ENCODE data around the gene MRAP. TPM values are rescaled to one million over a fixed set of nuclear protein-coding genes. Genes with fewer than 3 reads are reported as not detected.

Gene MRAP
- total and polyA plus RNA-seq, 3 experiments from 2014 or later = not detected

DNA sequence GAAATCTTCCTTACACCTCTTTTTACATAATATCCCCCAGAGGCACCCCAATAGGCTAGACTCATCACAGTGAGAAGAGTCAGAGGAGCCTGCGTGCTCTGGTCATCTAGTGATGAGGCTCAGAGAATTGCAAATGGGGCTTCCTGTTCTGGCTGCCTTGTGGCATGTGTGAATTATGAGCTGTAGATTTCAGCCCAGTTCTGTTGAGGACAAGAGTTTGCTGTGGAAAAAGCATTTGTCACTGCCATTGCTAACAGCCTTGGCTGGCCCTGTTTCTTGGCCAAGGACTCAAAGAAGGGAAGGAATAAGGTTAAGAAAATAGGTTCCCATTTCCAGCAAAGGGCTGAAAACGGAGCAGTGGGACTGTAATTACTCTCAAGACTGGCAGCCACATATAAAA is 30.7 kb downstream of the MRAP start:
- no peaks in the 10 kb centered on the region for H3K27me3 Mint-ChIP-seq
- Histone ChIP-seq H3K36me3 (ENCODE audit: insufficient read depth, low read length) (peaks cover 25% of the 10 kb centered on the region), H3K9me3 (ENCODE audit: low read length) (no peaks in the 10 kb centered on the region), H3K4me1 (ENCODE audit: insufficient read depth, low read length) (no peaks in the 10 kb centered on the region), H3K4me3 (ENCODE audit: low read length) (no peak overlapping the region), H3K27me3 (ENCODE audit: insufficient read depth, low read length, poor library complexity, severe bottlenecking) (no peaks in the 10 kb centered on the region), H3K27ac (ENCODE audit: low read depth, low read length) (no peak overlapping the region)
- H3K36me3 Mint-ChIP-seq = peaks cover 25 to 97% (median 45%) of the 10 kb centered on the region in 3 donors
- H3K9me3 Mint-ChIP-seq = no peaks in the 10 kb centered on the region
- DNase-seq = no peak
- ChIA-PET POLR2A (no interaction called here), CTCF (no interaction called here)
- no peak overlapping the region for H3K27ac Mint-ChIP-seq
- peaks cover 0 to 2% (median 0%) of the 10 kb centered on the region in 3 donors for H3K4me1 Mint-ChIP-seq
- no peak overlapping the region for H3K4me3 Mint-ChIP-seq

DNA sequence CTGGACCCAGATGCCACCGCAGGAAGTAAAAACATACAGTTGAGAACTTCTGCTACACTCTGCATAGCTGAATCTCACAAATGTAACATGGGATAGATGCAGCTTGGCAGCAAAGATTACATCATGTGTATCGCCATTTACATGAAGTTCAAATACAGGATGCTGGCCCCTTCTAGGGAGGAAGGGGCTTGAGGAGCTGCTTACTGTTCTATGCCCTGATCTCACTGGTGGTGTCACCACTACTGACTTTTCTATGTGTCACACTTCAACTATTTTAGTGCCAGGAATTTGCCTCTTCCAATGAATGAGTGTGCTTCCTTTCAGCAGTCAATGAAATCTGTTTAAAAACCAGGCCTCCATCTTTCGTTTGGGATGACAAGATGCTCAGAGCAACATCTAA is 31.1 kb downstream of the MRAP start:
- H3K27me3 Mint-ChIP-seq = no peaks in the 10 kb centered on the region
- H3K27ac ChIP-seq (ENCODE audit: low read depth, low read length) = no peak overlapping the region
- H3K27me3 ChIP-seq (ENCODE audit: insufficient read depth, low read length, poor library complexity, severe bottlenecking) = no peaks in the 10 kb centered on the region
- H3K4me3 ChIP-seq (ENCODE audit: low read length) = no peak overlapping the region
- H3K4me1 ChIP-seq (ENCODE audit: insufficient read depth, low read length) = no peaks in the 10 kb centered on the region
- H3K4me3 Mint-ChIP-seq = no peak overlapping the region
- peaks cover 22 to 97% (median 41%) of the 10 kb centered on the region in 3 donors for H3K36me3 Mint-ChIP-seq
- CTCF ChIA-PET = no interaction called here
- H3K36me3 ChIP-seq (ENCODE audit: insufficient read depth, low read length) = peaks cover 28% of the 10 kb centered on the region
- no peak overlapping the region for H3K27ac Mint-ChIP-seq
- H3K9me3 Mint-ChIP-seq = no peaks in the 10 kb centered on the region
- H3K4me1 Mint-ChIP-seq = peaks cover 0 to 2% (median 0%) of the 10 kb centered on the region in 3 donors
- no peak for DNase-seq
- H3K9me3 ChIP-seq (ENCODE audit: low read length) = no peaks in the 10 kb centered on the region
- POLR2A ChIA-PET = no interaction called here

DNA sequence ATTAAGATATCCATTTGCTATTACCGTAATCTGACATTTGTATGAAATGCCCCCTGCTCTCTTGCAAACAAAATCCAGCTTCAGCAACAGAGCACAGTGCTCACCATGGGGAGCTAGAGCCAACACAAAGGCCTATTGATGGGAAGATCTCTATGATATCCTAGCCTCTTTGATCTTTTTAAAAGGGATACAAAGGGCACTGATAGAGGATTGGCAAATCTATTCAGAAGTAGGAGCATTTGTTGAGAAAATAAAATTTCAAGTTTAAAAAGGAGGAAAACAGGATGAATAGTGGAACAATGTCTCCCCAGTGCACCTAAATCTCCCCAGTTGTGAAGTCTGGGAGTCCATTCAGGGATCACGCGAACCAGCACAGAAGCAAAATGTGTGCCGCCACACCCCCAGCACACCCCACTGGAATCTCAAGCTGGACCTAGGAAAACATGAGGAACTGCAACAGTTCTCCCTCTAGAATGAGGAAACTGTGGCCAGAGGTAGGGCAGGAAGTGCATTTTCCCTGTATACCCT is 32.2 kb downstream of the MRAP start:
- Histone ChIP-seq H3K27ac (ENCODE audit: low read depth, low read length) (no peak overlapping the region), H3K9me3 (ENCODE audit: low read length) (no peaks in the 10 kb centered on the region), H3K4me1 (ENCODE audit: insufficient read depth, low read length) (no peaks in the 10 kb centered on the region), H3K4me3 (ENCODE audit: low read length) (no peak overlapping the region), H3K27me3 (ENCODE audit: insufficient read depth, low read length, poor library complexity, severe bottlenecking) (no peaks in the 10 kb centered on the region), H3K36me3 (ENCODE audit: insufficient read depth, low read length) (peaks cover 30% of the 10 kb centered on the region)
- Mint-ChIP-seq H3K27ac (peak overlapping the region in 1 of 8 donors; percentile 23), H3K27me3 (no peaks in the 10 kb centered on the region), H3K4me1 (peaks cover 0 to 2% (median 0%) of the 10 kb centered on the region in 3 donors), H3K4me3 (no peak overlapping the region), H3K36me3 (peaks cover 27 to 97% (median 40%) of the 10 kb centered on the region in 3 donors), H3K9me3 (no peaks in the 10 kb centered on the region)
- ChIA-PET POLR2A (no interaction called here), CTCF (no interaction called here)
- no peak for DNase-seq

DNA sequence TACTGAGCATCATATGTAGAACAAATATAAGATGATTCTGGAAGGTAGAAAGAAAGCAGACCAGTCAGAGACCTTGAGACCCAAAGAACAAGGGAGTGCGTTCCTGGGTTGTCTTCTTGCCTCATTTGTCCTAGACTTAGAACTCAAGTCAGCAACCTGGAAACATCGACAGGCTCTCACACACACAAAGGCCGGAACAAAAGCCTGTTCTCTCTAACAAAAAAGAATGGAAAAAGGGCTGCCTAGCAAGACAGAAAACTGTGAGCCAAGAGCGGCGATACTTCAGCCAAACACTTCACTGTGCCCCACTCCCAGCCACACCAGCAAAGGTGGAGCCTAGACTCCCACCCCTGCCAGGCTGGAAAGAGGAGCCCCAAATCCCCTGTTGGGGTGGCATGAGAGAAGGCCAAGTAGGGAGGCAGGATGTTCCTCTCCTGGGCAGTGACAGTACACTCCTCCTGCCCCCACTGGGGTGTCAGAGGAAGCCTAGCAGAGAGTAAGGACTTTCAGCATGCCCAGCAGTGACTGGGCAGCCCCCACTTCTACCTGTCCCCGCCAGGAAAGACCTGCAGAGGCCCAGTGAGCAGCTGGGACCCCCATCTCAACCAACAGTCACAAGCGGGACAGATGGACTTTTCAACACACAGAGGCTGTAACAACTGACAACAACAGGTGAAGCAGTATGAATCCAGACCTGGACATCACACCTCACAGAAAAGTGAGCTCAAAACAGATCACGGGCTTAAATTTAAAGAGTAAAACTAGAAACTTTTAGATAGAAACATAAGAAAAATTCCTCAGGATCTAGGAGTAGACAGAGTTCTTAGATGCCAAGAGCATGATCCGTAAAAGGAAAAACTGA is 33.0 kb downstream of the MRAP start:
- Mint-ChIP-seq H3K9me3 (no peaks in the 10 kb centered on the region), H3K4me3 (no peak overlapping the region), H3K4me1 (peaks cover 0 to 2% (median 0%) of the 10 kb centered on the region in 3 donors), H3K27ac (peak overlapping the region in 4 of 8 donors; percentile 12 to 92 (median 49)), H3K36me3 (peaks cover 22 to 97% (median 41%) of the 10 kb centered on the region in 3 donors), H3K27me3 (no peaks in the 10 kb centered on the region)
- peaks cover 30% of the 10 kb centered on the region for H3K36me3 ChIP-seq (ENCODE audit: insufficient read depth, low read length)
- H3K27ac ChIP-seq (ENCODE audit: low read depth, low read length) = no peak overlapping the region
- H3K4me1 ChIP-seq (ENCODE audit: insufficient read depth, low read length) = no peaks in the 10 kb centered on the region
- CTCF ChIA-PET = no interaction called here
- no peaks in the 10 kb centered on the region for H3K27me3 ChIP-seq (ENCODE audit: insufficient read depth, low read length, poor library complexity, severe bottlenecking)
- DNase-seq = no peak
- no peak overlapping the region for H3K4me3 ChIP-seq (ENCODE audit: low read length)
- POLR2A ChIA-PET = no interaction called here
- H3K9me3 ChIP-seq (ENCODE audit: low read length) = no peaks in the 10 kb centered on the region

DNA sequence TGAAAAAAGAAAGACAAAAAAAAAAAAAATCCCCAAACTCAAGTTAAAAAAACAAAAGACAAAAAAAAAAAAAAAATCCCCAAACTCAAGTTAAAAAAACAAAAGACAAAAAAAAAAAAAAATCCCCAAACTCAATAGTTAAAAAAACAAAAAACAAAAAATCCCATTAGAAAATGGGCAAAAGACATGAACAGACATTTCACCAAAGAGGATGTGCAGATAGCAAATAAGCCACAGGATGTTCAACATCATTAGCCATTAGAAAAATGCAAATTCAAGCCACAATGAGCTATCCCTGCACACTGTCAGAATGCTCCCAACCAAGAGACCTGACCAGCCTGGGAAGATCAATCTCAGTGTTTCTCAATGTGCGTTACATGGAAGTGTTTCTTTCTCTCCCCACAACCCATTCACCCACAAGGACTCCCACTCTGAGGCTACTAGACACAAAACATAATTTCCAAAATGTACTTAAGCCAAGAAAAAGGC is 33.9 kb downstream of the MRAP start:
- Histone ChIP-seq H3K4me1 (ENCODE audit: insufficient read depth, low read length) (no peaks in the 10 kb centered on the region), H3K9me3 (ENCODE audit: low read length) (no peaks in the 10 kb centered on the region), H3K27ac (ENCODE audit: low read depth, low read length) (no peak overlapping the region), H3K4me3 (ENCODE audit: low read length) (no peak overlapping the region), H3K27me3 (ENCODE audit: insufficient read depth, low read length, poor library complexity, severe bottlenecking) (no peaks in the 10 kb centered on the region), H3K36me3 (ENCODE audit: insufficient read depth, low read length) (peaks cover 36% of the 10 kb centered on the region)
- Mint-ChIP-seq H3K27me3 (no peaks in the 10 kb centered on the region), H3K27ac (peak overlapping the region in 3 of 8 donors; percentile 51 to 64 (median 52)), H3K4me1 (peaks cover 0 to 2% (median 0%) of the 10 kb centered on the region in 3 donors), H3K9me3 (no peaks in the 10 kb centered on the region), H3K36me3 (peaks cover 17 to 96% (median 38%) of the 10 kb centered on the region in 3 donors), H3K4me3 (no peak overlapping the region)
- ChIA-PET POLR2A (no interaction called here), CTCF (no interaction called here)
- no peak for DNase-seq

DNA sequence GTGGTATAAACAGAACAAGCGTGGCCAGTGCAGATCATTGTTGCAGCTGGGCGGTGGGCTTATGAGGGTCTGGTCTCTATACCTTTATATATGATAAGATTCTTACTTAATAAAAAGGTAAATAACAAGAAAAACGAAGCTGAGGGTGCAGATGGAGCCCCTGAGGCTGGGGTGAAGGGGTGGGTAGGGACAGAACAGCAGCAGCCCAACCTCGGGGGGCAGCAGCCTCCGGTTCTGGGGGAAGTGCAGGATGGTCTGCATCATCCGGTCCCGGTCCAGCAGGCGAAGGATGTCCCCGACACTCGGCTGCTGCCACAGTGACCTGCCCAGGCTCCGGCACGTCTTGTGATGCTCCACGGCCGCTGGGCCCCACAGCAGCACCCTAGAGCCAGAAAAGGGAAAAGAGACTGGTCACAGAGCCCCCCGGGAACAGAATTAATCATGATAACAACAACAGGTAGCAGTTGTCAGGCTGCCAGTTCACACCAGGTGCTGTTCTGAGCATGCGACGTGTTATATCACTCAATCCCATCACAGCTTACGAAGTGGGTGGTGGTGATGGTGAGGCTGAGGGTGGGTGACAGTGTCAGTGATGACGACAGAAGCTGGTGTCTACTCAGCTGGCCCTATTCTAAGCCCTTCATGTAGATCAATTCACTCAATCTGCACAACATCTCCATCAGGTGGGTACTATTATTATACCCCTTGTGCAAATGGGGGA is 35.5 kb downstream of the MRAP start:
- H3K27me3 Mint-ChIP-seq = no peaks in the 10 kb centered on the region
- Histone ChIP-seq H3K27me3 (ENCODE audit: insufficient read depth, low read length, poor library complexity, severe bottlenecking) (no peaks in the 10 kb centered on the region), H3K4me1 (ENCODE audit: insufficient read depth, low read length) (no peaks in the 10 kb centered on the region), H3K36me3 (ENCODE audit: insufficient read depth, low read length) (peaks cover 46% of the 10 kb centered on the region), H3K4me3 (ENCODE audit: low read length) (no peak overlapping the region), H3K27ac (ENCODE audit: low read depth, low read length) (no peak overlapping the region), H3K9me3 (ENCODE audit: low read length) (no peaks in the 10 kb centered on the region)
- no peak for DNase-seq
- H3K9me3 Mint-ChIP-seq = no peaks in the 10 kb centered on the region
- peaks cover 21 to 96% (median 44%) of the 10 kb centered on the region in 3 donors for H3K36me3 Mint-ChIP-seq
- CTCF ChIA-PET = no interaction called here
- POLR2A ChIA-PET = no interaction called here
- no peak overlapping the region for H3K4me3 Mint-ChIP-seq
- H3K4me1 Mint-ChIP-seq = no peaks in the 10 kb centered on the region
- H3K27ac Mint-ChIP-seq = peak overlapping the region in 2 of 8 donors; percentile 38

DNA sequence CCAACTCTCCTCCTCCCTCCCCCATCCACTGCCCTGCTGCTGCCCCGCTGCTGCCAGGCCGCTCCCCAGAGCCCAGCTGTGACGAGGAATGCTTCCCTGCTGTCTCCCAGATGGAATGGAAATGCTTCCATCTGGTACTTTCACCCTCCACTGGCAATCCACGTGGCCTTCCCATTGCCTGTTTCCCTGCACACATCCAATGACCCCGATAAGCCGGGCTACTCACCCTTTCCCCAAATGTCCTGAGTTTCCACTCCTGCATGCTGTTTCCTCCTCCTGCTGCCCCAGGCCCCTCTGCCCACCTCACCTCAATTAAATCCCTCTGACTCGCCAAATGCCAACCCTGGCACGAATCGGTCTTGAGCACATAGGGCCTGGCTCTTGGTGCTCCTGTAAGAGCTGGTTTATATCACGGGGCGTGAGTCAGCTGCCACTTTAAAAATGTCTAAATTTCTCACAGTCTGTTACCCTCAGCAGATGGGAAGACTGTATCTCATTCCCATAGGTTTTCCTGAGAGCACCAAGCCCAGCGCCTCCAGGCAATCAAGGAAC is 36.4 kb downstream of the MRAP start:
- no peaks in the 10 kb centered on the region for H3K9me3 ChIP-seq (ENCODE audit: low read length)
- H3K27me3 Mint-ChIP-seq = no peaks in the 10 kb centered on the region
- peak overlapping the region in 2 of 8 donors; percentile 69 to 70 for H3K27ac Mint-ChIP-seq
- DNase-seq = no peak
- peaks cover 40% of the 10 kb centered on the region for H3K36me3 ChIP-seq (ENCODE audit: insufficient read depth, low read length)
- ChIA-PET POLR2A (no interaction called here), CTCF (interaction anchor here (1.2 kb wide), 1 partner anchor 12 kb away, joined by 3 read pairs; no protein-coding TSS in a partner anchor)
- H3K4me3 ChIP-seq (ENCODE audit: low read length) = no peak overlapping the region
- peaks cover 21 to 94% (median 42%) of the 10 kb centered on the region in 3 donors for H3K36me3 Mint-ChIP-seq
- H3K4me3 Mint-ChIP-seq = no peak overlapping the region
- H3K4me1 ChIP-seq (ENCODE audit: insufficient read depth, low read length) = no peaks in the 10 kb centered on the region
- no peaks in the 10 kb centered on the region for H3K4me1 Mint-ChIP-seq
- no peak overlapping the region for H3K27ac ChIP-seq (ENCODE audit: low read depth, low read length)
- no peaks in the 10 kb centered on the region for H3K9me3 Mint-ChIP-seq
- no peaks in the 10 kb centered on the region for H3K27me3 ChIP-seq (ENCODE audit: insufficient read depth, low read length, poor library complexity, severe bottlenecking)
